Measurements from ENCODE around the gene ACTR1B. TPM values are rescaled to one million over a fixed set of nuclear protein-coding genes. Genes with fewer than 3 reads are reported as not detected.
"Not testable (repeated sequence)": the region's sequence is repeated elsewhere in the genome, so short reads cannot be mapped to it uniquely, and the experiment has no call there.

Gene ACTR1B
- total and polyA plus RNA-seq, 9 donors = 23.0 to 85.2 (median 67.4) TPM

GRCh38 chr2:97688062-97688827, 24.4 kb upstream of the ACTR1B start:
- Histone ChIP-seq H3K4me3 (no peak overlapping the region), H3K27ac (no peak overlapping the region), H3K27me3 (no peaks in the 10 kb centered on the region), H3K9me3 (no peaks in the 10 kb centered on the region), H3K36me3 (no peaks in the 10 kb centered on the region), H3K4me1 (ENCODE audit: insufficient read depth) (no peaks in the 10 kb centered on the region)
- intact Hi-C loops (cut with DNase I) = no loop called here
- TF ChIP-seq CTCF (IDR thresholded peaks at IDR 0.05) (no peak), POLR2A (IDR thresholded peaks at IDR 0.05) (no peak), EP300 (IDR thresholded peaks at IDR 0.05) (no peak)
- DNase-seq = no peak
- 80 to 86% (median 84%) methylated on average over 11 of the region's 11 CpGs for WGBS, 3 donors

GRCh38 chr2:97687235-97687634, 23.4 kb upstream of the ACTR1B start:
- intact Hi-C loops (cut with DNase I) = not testable (repeated sequence)

GRCh38 chr2:97678298-97678697, 14.5 kb upstream of the ACTR1B start:
- H3K27ac ChIP-seq = no peak overlapping the region
- TF ChIP-seq CTCF (IDR thresholded peaks at IDR 0.05) (no peak), POLR2A (IDR thresholded peaks at IDR 0.05) (no peak), EP300 (IDR thresholded peaks at IDR 0.05) (no peak)
- no peaks in the 10 kb centered on the region for H3K4me1 ChIP-seq (ENCODE audit: insufficient read depth)
- H3K4me3 ChIP-seq = no peak overlapping the region
- H3K9me3 ChIP-seq = no peaks in the 10 kb centered on the region
- H3K36me3 ChIP-seq = no peaks in the 10 kb centered on the region
- WGBS, 3 donors = 88 to 100% (median 100%) methylated on average over 1 of the region's 1 CpG
- DNase-seq = no peak
- H3K27me3 ChIP-seq = no peaks in the 10 kb centered on the region
- intact Hi-C loops (cut with DNase I) = no loop called here

More at GRCh38 chr2:97687235-97687634, 23.4 kb upstream of the ACTR1B start:
- WGBS, 3 donors = 91 to 99% (median 94%) methylated on average over 2 to 3 of the region's 3 CpGs
- not testable (repeated sequence) for H3K9me3 ChIP-seq; H3K27me3 ChIP-seq; H3K4me3 ChIP-seq; H3K36me3 ChIP-seq; DNase-seq; H3K4me1 ChIP-seq (ENCODE audit: insufficient read depth); H3K27ac ChIP-seq

- intact Hi-C loops (cut with DNase I) = no loop called here
- DNase-seq = no peak
- Histone ChIP-seq H3K9me3 (no peaks in the 10 kb centered on the region), H3K36me3 (no peaks in the 10 kb centered on the region), H3K27me3 (no peaks in the 10 kb centered on the region), H3K4me1 (ENCODE audit: insufficient read depth) (no peaks in the 10 kb centered on the region), H3K4me3 (no peak overlapping the region), H3K27ac (no peak overlapping the region)
- WGBS, 3 donors = 90 to 91% (median 90%) methylated on average over 2 of the region's 2 CpGs
- TF ChIP-seq EP300 (IDR thresholded peaks at IDR 0.05) (no peak), CTCF (IDR thresholded peaks at IDR 0.05) (no peak), POLR2A (IDR thresholded peaks at IDR 0.05) (no peak)
Measured at GRCh38 chr2:97677480-97677879, 13.6 kb upstream of the ACTR1B start.

GRCh38 chr2:97676620-97677019, 12.8 kb upstream of the ACTR1B start:
- Histone ChIP-seq H3K4me1 (ENCODE audit: insufficient read depth) (no peaks in the 10 kb centered on the region), H3K4me3 (no peak overlapping the region), H3K27ac (no peak overlapping the region), H3K9me3 (no peaks in the 10 kb centered on the region), H3K36me3 (no peaks in the 10 kb centered on the region), H3K27me3 (no peaks in the 10 kb centered on the region)
- intact Hi-C loops (cut with DNase I) = no loop called here
- no peak for DNase-seq
- 96 to 100% (median 96%) methylated on average over 1 of the region's 1 CpG for WGBS, 3 donors
- TF ChIP-seq CTCF (IDR thresholded peaks at IDR 0.05) (no peak), POLR2A (IDR thresholded peaks at IDR 0.05) (no peak), EP300 (IDR thresholded peaks at IDR 0.05) (no peak)
